GM12891 (cell line): ENCODE measurements around the gene DPEP1.

Source experiments
- POLR2A ChIP-seq: IDR thresholded peaks from 2 replicates; pipeline ENCODE4 v1.6.1; 2011; ENCODE audit warnings: low read depth, low read length, control low read depth
- POLR2AphosphoS5 ChIP-seq: IDR thresholded peaks from 2 replicates; pipeline ENCODE4 v1.6.1; 2011; ENCODE audit warnings: low read depth, low read length, control low read depth
- POU2F2 ChIP-seq: IDR thresholded peaks from 2 replicates; pipeline ENCODE4 v1.6.1; 2011; ENCODE audit warnings: low read depth, mild to moderate bottlenecking, control low read depth, low read length, moderate library complexity
- SPI1 ChIP-seq: IDR thresholded peaks from 2 replicates; pipeline ENCODE4 v1.6.1; 2011; ENCODE audit warnings: low read depth, low read length, control low read depth
- TAF1 ChIP-seq: IDR thresholded peaks from 2 replicates; pipeline ENCODE4 v1.6.1; 2011; ENCODE audit warnings: low read depth, low read length, control low read depth

DNA sequence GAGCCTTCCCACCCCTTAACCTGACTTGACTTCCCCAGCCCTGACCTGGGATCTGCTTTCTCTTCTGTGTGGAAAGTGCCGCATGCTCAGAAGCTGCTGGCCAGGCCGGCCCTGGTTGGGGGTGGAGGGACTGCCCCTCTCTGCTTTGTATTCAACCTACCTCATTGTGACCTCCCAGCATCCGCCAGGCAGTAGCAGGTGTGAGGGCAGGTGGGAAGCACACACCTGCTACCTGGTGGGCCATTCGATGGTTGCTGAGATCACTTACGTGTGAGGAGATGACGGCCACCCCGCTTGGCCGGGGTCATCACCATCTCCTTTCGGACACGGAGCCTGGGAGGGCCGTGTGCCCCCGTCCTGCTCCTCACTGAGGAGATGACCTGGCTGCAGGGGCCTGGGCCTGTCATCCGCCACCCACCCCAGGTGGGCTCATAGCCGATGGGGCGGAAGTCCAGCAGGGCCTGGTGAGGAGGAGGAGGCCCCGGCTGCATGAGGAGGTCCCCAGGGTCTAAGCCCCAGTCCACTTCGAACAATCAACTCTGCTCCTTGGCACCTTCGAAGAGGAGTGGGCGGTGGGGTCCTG is 30.7 kb upstream of the DPEP1 start:
- TF ChIP-seq POLR2AphosphoS5 (no peak), POLR2A (no peak), POU2F2 (no peak), TAF1 (no peak), SPI1 (no peak)
